SH-SY5Y (cell line): ENCODE measurements around the gene STK16.

Experiments
- GATA2 ChIP-seq: IDR thresholded peaks from 2 replicates; pipeline ENCODE4 v1.6.1; 2011; ENCODE audit warnings: mild to moderate bottlenecking, low read depth, low read length
- GATA3 ChIP-seq: IDR thresholded peaks from 2 replicates; pipeline ENCODE4 v1.6.1; 2011; ENCODE audit warnings: low read depth, mild to moderate bottlenecking, low read length, moderate library complexity

The STK16 gene

DNA sequence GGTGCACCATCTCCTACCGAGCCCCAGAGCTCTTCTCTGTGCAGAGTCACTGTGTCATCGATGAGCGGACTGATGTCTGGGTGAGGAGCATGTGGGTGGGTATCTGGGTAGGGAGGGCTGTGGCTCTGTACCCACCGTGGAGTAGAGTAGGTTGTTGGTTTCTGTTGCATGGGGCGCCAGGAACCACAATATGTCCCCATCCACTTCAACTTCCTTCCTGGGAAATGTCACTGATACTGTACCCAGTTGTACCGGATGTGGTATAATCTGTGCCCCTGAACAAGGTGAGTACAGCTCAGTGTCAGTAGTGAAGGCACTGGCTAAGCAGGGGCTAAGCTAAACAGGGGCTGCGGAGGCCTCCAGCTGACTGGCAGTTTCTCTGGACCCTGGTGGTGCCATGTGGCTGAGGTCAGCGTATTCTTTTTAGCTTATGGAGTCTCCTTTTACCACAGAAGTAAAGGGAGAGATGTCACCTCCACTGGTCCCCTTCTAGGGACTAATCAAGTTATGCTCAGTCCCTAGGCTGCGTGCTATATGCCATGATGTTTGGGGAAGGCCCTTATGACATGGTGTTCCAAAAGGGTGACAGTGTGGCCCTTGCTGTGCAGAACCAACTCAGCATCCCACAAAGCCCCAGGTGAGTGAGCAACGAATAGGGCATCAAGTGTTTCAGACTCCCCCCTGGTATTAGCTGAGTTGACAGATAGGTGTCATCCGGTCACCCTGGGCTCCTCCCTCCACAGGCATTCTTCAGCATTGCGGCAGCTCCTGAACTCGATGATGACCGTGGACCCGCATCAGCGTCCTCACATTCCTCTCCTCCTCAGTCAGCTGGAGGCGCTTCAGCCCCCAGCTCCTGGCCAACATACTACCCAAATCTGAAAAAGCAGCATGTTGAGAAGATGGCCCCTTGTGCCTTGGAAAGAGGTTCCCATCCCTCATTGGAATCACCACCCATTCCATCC, 2.7 kb downstream of the STK16 start:
- TF ChIP-seq GATA2 (no peak), GATA3 (no peak)

DNA sequence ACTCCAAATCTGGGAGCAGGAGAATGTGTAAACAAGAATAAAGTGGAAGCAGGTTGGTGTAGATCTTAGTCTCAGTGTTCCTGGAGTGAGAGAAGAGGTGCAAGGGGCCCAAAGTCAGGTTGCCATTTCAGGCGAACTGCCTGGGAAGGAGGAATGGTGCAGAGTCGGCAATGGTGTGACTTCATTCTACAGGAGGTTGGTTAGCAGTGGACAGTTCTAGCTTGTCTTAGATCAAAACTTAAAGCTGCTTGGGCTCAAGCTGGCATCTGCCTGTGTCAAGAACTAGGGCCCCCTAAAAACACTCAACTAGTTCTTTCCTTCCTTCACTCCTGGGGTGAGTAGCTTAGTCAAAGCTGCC, 3.5 kb downstream of the STK16 start:
- no peak for TF ChIP-seq GATA2
- no peak for TF ChIP-seq GATA3

DNA sequence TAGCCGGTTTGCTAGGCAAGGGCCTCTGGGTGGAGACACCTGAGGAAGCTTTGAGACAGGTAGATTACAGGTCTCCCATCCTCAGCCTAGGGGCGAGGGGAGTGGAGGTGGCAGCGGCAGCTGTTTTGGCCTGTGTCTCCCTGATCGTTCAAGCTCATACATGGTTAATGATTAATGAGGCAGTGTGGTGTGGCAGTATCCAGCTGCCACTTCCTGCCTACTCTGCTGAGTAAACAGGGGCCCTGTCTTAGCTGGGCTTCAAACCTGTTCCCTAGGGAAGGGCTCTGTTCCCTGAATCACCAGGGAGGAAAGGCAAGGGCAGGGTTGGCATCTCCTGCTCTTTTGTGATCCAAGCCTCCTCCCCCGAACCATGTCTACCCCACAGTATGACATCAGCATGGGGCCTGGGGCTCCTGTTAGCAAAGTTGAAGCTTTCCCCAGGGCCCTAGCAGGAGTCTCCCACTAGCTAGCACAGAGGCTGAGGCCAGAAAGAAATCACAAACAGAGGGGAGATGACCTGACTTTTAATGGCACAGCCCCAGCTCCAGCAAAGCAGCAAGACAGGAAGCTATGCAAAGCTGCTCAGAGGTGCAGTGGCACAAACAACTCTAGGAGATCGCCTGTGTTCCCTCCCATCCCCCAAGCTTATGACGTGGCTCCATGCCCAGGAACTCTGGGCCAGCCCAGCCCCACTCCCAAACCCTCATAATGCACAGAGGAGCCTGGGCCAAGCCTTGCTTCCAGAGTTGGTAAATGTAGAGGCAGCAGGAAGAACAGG, 4.1 kb downstream of the STK16 start:
- no peak for TF ChIP-seq GATA2
- no peak for TF ChIP-seq GATA3

DNA sequence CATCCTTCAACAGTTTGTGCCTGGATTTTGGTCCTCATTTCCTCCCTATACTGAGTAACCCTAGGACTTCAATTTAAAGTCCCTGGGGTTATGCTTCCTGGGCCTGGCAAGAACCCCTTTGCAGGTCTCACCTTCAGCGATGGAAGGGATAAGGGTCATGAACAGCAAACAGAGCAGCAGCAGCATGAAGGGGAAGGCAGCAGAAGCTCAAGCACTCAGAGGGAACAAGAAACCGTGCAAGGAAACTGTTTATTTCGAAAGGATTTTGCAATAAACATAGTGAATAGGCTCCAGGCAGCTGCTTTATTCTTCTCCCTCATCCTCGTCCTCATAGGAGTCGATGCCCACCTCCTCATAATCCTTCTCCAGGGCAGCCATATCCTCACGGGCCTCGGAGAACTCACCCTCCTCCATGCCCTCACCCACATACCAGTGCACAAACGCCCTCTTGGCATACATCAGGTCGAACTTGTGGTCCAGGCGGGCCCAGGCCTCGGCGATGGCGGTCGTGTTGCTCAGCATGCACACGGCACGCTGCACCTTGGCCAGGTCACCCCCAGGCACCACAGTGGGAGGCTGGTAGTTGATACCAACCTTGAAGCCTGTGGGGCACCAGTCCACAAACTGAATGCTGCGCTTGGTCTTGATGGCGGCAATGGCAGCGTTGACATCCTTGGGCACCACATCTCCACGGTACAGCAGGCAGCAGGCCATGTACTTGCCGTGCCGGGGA, 4.9 kb downstream of the STK16 start:
- no peak for TF ChIP-seq GATA2
- no peak for TF ChIP-seq GATA3

DNA sequence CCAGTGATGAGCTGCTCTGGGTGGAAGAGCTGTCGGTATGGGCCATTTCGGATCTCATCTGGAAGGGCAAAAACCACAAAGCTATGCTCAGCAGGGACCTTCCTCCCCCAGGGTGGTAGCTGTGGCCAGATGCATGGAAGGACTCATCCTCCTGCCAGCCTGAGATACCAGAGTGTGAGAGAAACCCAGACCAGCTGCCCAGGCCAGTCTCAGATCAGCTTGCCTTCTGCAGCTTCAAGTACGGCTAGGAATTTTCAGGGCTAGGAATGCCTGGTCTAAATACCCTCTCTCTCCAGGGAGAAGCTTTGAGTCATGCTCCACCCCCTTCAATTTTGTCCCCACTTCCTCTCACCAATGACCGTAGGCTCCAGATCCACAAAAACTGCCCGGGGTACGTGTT, 6.4 kb downstream of the STK16 start:
- TF ChIP-seq GATA3 (no peak), GATA2 (no peak)

DNA sequence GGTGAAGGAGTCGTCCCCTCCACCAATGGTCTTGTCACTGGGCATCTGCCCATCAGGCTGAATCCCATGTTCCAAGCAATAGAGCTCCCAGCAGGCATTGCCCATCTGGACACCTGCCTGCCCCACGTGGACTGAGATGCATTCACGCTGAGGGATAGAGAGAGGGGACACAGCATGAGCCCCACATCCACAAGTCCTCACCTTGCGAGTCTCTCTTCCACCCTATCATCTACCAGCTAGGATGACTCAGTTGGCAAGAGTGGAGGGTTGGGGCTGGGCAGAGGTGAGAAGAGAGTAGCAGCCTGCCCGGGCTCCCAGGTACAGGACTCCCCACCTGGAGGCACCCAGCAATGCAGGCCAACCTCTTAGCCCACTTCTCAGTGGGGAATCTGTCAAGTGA, 6.8 kb downstream of the STK16 start:
- TF ChIP-seq GATA2 (no peak), GATA3 (no peak)

DNA sequence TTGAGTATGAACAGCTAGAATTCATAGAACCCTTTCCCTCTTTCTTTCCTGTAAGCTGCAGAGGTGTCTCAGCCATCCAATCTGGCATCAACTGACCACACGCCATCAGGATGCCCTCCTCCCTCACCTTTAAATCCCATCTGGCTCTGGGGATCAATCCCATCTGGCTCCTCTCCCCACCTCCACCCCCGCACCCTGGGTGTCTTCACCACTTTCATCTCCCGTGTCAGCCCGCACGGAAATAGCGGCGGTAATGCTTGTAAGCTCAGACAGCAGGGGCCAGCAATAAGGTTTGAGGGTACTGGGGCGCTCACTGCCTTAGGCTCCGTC, 7.3 kb downstream of the STK16 start:
- TF ChIP-seq GATA2: no peak
- TF ChIP-seq GATA3: no peak

DNA sequence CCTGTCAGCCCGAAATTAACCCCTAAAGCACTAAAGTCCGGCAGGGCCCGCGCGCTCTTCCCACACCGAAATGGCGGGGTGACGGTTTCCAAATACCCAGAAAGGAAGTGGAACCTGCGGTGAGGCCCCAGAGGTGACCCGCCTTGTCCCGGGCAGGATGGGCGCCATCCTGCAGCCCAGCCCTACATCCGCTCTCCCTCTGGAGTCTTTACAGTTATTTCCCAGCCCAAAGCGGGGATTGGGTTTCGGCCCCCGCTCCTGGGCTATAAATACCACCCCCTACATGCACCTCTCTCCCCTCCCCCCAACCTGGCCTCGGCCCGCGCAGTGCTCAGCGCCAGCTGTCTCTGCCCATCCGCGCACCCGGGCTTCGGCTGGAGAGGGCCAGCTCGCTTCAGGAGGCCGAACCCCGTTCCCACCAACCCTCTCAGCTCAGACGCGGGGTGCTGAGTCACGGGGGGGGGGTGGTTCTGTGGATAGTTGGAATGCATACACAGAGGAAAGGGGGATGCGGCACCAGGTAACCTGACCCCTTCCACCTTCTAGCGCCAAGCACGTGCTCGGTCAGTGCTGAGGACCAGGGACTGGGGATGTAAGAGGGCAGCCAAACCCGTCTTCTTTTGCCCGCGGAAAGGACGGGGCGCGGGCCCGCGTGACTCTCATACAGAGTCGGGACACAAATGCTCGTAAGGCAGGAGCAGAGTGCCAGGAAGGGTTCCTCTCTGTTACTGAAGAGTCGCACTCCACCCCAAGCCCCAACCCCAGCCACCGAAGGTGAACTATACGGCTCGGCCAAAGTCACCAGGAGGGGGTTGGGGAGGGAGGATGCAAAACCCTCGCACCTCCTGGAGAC, 7.8 kb downstream of the STK16 start, which contains the start of gene TUBA4B:
TUBA4B (plus strand) TSS at position 344 of the 853 bp plus-strand sequence; CDS start at position 509, 165 bp downstream.
- TF ChIP-seq GATA2: no peak
- TF ChIP-seq GATA3: no peak

DNA sequence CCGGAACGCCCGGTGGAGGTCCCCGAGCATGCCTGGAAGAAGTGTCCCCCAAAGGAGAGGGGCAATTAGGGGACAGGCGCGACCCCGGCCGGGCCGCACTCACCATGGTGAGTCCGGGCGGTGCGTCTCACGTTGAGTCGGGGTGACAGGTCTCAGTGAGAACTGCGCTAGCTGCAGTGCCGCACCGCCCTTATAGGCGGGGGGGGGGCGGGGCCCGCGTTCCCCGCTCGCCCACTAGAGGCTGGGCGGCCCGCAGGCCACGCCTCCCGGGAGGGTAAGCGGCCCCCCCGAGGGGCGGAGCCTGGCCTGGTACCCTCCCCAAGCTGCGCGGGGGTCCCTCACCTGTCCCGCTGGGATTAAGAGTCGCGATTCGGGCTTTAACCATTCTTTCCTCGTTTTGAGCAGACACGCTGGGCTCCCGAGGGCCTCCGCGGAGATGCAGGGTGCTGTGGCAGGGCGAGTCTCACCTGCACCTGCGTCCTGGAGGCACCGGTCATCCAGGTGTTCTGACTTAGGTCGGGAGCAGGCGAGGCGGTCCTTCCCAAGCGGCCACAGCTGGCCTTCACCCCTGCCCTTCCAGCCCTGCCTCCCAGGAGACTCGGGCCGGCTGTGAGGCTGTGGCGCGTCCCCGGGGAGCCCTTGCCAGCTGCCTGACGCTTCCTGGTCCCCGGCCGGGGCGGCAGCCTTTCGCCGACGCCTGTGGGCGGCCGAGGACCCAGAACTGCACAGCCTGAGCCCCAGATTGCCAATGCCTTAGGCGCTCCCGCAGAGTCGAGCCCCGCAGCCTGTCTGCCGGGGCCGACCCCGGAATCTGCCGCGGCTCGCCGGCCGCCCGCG, 8.7 kb downstream of the STK16 start, which contains the start of gene TUBA4A:
TUBA4A (minus strand) TSS at position 166 of the 837 bp plus-strand sequence; CDS start at position 106, 60 bp downstream.
- no peak for TF ChIP-seq GATA3
- no peak for TF ChIP-seq GATA2

DNA sequence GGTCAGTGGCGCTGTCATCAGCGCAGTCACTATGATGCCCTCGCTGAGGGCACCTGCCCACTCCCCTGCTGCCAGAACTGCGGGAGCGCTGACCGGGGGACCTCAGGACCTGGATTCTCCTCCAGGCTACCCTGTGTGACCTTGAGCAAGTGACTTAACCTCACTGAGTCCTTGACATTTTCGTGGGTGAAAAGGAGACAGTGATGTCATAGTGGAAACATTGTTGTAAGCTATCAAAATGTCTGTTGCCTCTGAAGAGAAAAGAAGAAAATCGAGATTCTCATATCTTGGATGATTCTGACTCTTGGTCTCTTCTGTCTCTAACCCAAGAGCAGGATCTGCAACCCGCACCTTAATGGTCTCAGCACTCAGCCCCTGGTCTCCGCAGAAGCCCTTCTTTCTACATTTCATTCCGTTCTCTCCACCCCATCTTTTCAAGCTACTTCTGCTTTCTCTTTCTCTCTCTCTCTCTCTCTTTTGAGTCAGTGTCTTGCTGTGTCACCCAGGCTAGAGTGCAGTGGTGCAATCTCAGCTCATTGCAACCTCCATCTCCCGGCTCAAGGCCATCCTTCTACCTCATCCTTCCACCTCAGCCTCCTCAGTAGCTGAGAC, 9.4 kb downstream of the STK16 start:
- TF ChIP-seq GATA2 (no peak), GATA3 (no peak)

DNA sequence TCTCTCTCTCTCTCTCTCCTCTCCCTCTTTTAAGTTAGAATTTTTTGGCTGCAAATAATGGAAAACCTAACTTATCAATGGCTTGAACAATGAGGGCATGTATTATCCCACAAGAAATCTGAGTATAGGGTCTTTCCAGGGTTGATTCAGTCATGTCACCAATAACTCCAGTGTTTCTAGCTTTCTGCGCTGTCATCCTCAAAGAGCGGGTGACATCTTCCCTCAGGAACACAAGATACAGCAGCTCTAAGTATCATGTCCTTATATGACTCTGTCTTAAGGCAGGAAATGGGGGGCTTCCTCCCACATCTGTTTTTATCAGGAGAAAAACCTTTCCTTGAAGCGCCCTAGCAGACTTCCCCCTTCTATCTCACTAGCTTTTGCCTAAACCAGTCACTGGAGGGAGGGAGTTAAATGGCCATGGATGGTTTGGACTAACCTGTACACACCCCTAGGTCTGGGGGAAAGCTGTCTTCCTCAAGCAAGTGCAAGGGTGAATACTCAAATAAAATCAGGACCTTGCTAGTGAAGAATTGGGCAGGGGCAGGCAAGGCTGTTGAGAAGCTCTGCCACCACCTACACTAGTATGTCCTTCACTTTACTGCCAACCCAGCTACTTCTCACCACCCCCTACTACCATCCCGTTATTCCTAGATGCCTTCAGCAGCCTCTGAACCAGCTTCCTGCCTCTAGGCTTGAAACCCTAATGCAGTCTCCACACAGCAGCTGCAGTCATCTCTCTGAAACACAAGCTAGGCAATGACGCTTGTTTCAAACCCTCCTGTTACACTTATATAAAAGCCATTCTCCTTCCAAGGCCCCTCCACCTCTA, 16.0 kb downstream of the STK16 start:
- no peak for TF ChIP-seq GATA3
- no peak for TF ChIP-seq GATA2
